ENCODE measurements around the gene CNN1.
"Not testable (repeated sequence)": the region's sequence is repeated elsewhere in the genome, so short reads cannot be mapped to it uniquely, and the experiment has no call there.

CNN1 gene

GRCh38 chr19:11566164-11566563 lies 27.5 kb downstream of the CNN1 start:
- TF ChIP-seq CTCF (IDR thresholded peaks at IDR 0.05; ENCODE audit: low read depth, low read length, missing control alignments), result no peak
- H3K4me3 ChIP-seq (ENCODE audit: low read depth, low read length), result no peak overlapping the region
- DNase-seq (ENCODE audit: low read depth), result no peak

- DNase-seq (ENCODE audit: low read depth), result no peak
- no peak for TF ChIP-seq CTCF (IDR thresholded peaks at IDR 0.05; ENCODE audit: low read depth, low read length, missing control alignments)
Measured at GRCh38 chr19:11570039-11570462, 31.4 kb downstream of the CNN1 start.

GRCh38 chr19:11573354-11573753 lies 34.7 kb downstream of the CNN1 start:
- H3K4me3 ChIP-seq (ENCODE audit: low read depth, low read length); DNase-seq (ENCODE audit: low read depth): not testable (repeated sequence)

More at GRCh38 chr19:11570039-11570462, 31.4 kb downstream of the CNN1 start:
- H3K4me3 ChIP-seq (ENCODE audit: low read depth, low read length), result no peak overlapping the region

- not testable (repeated sequence) for DNase-seq (ENCODE audit: low read depth); H3K4me3 ChIP-seq (ENCODE audit: low read depth, low read length)
Measured at GRCh38 chr19:11573763-11574162, 35.1 kb downstream of the CNN1 start.

- no peak for TF ChIP-seq CTCF (IDR thresholded peaks at IDR 0.05; ENCODE audit: low read depth, low read length, missing control alignments)
- no peak for DNase-seq (ENCODE audit: low read depth)
- H3K4me3 ChIP-seq (ENCODE audit: low read depth, low read length), result no peak overlapping the region
Measured at GRCh38 chr19:11574689-11575088, 36.0 kb downstream of the CNN1 start.

- TF ChIP-seq CTCF (IDR thresholded peaks at IDR 0.05; ENCODE audit: low read depth, low read length, missing control alignments), result no peak
- no peak overlapping the region for H3K4me3 ChIP-seq (ENCODE audit: low read depth, low read length)
- no peak for DNase-seq (ENCODE audit: low read depth)
Measured at GRCh38 chr19:11576227-11576626, 37.6 kb downstream of the CNN1 start.

- DNase-seq (ENCODE audit: low read depth), result no peak
- H3K4me3 ChIP-seq (ENCODE audit: low read depth, low read length), result peak within 1 kb of the TSS; percentile 73
- no peak for TF ChIP-seq CTCF (IDR thresholded peaks at IDR 0.05; ENCODE audit: low read depth, low read length, missing control alignments)
Measured at GRCh38 chr19:11577451-11578257, 39.0 kb downstream of the CNN1 start, which contains the start of gene ACP5. TSS of gene ACP5 (minus strand) at chr19:11577645. CDS start at chr19:11577317, 328 bp downstream.
